ENCODE data around the gene ZNF618.

ZNF618 gene

GRCh38 chr9:114053246-114054005, 177.3 kb downstream of the ZNF618 start:
- no peak overlapping the region for H3K4me3 ChIP-seq (ENCODE audit: low read depth, low read length)

GRCh38 chr9:114054191-114054690, 178.1 kb downstream of the ZNF618 start:
- H3K4me3 ChIP-seq (ENCODE audit: low read depth, low read length) = no peak overlapping the region

GRCh38 chr9:114055061-114055460, 179.0 kb downstream of the ZNF618 start:
- H3K4me3 ChIP-seq (ENCODE audit: low read depth, low read length) = no peak overlapping the region

- no peak overlapping the region for H3K4me3 ChIP-seq (ENCODE audit: low read depth, low read length)
These were observed 179.8 kb downstream of the ZNF618 start for GRCh38 chr9:114055894-114056293.

GRCh38 chr9:114056527-114056926, 180.4 kb downstream of the ZNF618 start:
- no peak overlapping the region for H3K4me3 ChIP-seq (ENCODE audit: low read depth, low read length)

- H3K4me3 ChIP-seq (ENCODE audit: low read depth, low read length) = no peak overlapping the region
These were observed 181.2 kb downstream of the ZNF618 start for GRCh38 chr9:114057161-114057885.

GRCh38 chr9:114058688-114059046, 182.6 kb downstream of the ZNF618 start:
- no peak overlapping the region for H3K4me3 ChIP-seq (ENCODE audit: low read depth, low read length)

GRCh38 chr9:114059047-114059803, 183.1 kb downstream of the ZNF618 start:
- no peak overlapping the region for H3K4me3 ChIP-seq (ENCODE audit: low read depth, low read length)

- no peak overlapping the region for H3K4me3 ChIP-seq (ENCODE audit: low read depth, low read length)
These were observed 184.0 kb downstream of the ZNF618 start for GRCh38 chr9:114060070-114060469.

- no peak overlapping the region for H3K4me3 ChIP-seq (ENCODE audit: low read depth, low read length)
These were observed 184.6 kb downstream of the ZNF618 start for GRCh38 chr9:114060711-114061110.

GRCh38 chr9:114061292-114061691, 185.2 kb downstream of the ZNF618 start:
- H3K4me3 ChIP-seq (ENCODE audit: low read depth, low read length) = no peak overlapping the region

- no peak overlapping the region for H3K4me3 ChIP-seq (ENCODE audit: low read depth, low read length)
These were observed 185.8 kb downstream of the ZNF618 start for GRCh38 chr9:114061830-114062474.

GRCh38 chr9:114065304-114065703, 189.2 kb downstream of the ZNF618 start:
- H3K4me3 ChIP-seq (ENCODE audit: low read depth, low read length) = no peak overlapping the region

- no peak overlapping the region for H3K4me3 ChIP-seq (ENCODE audit: low read depth, low read length)
These were observed 193.5 kb downstream of the ZNF618 start for GRCh38 chr9:114069476-114070187.

GRCh38 chr9:114070188-114071103, 194.3 kb downstream of the ZNF618 start:
- no peak overlapping the region for H3K4me3 ChIP-seq (ENCODE audit: low read depth, low read length)

GRCh38 chr9:114071197-114071795, 195.2 kb downstream of the ZNF618 start:
- H3K4me3 ChIP-seq (ENCODE audit: low read depth, low read length) = no peak overlapping the region

- no peak overlapping the region for H3K4me3 ChIP-seq (ENCODE audit: low read depth, low read length)
These were observed 196.4 kb downstream of the ZNF618 start for GRCh38 chr9:114072184-114073140.

- H3K4me3 ChIP-seq (ENCODE audit: low read depth, low read length) = no peak overlapping the region
These were observed 199.5 kb downstream of the ZNF618 start for GRCh38 chr9:114075602-114076001.

All from iPS-11a (cell line).